Stimulated activated CD8-positive, alpha-beta memory T cell treated with anti-CD3 and anti-CD28 coated beads, Interleukin-4, amount 100 ng/mL, for 1 hour (primary cell): ENCODE results near the gene HOMER3.

Experiments used
- DNase-seq, 2 donors: peaks; one replicate each; pipeline ENCODE4 v3.0.0-alpha.2; 2020; ENCODE audit warnings: low read depth in 2 of 2, low spot score in 1 of 2

The HOMER3 gene

GRCh38 chr19:18940769-18941627, at the start of gene HOMER3:
Gene HOMER3 (minus strand): TSS chr19:18941217. CDS start chr19:18938982, 2,235 bp downstream.
- DNase-seq: peak; percentile 56 to 60

DNA sequence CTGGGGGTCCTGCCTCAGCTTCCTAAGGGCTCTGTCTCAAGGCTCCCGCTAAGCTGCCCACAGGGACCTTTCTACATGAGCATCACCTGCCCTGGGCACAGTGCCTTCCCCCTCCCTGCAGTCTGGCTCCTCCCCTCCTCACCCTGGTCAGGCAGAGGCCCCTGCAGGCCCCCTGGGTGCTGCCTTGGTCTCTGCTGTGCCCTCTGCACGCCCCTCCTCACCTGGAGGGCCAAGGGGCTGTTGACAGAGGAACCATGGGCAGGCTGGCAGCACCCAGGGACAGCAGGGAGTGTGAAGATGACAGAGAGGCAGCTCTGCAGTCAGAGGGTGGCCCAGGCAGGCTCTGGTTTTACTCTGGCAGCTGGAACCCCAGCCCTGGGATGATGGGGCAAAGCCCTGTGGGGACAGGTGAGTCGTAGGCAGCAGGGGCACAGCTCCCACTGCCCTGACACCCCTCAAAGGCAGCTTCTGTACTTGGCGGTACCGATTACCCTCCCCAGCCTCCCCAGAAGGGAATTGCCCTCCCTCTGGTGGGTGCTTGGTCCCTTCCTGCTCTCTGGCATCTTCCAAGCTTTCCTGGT, 49.2 kb upstream of the HOMER3 start:
- no peak for DNase-seq

GRCh38 chr19:18989316-18989715, 48.3 kb upstream of the HOMER3 start:
- DNase-seq: no peak

GRCh38 chr19:18987456-18987855, 46.4 kb upstream of the HOMER3 start:
- no peak for DNase-seq

GRCh38 chr19:18985257-18985656, 44.2 kb upstream of the HOMER3 start:
- no peak for DNase-seq

GRCh38 chr19:18984251-18984650, 43.2 kb upstream of the HOMER3 start:
- DNase-seq: no peak

GRCh38 chr19:18982669-18983068, 41.7 kb upstream of the HOMER3 start:
- DNase-seq: no peak

DNA sequence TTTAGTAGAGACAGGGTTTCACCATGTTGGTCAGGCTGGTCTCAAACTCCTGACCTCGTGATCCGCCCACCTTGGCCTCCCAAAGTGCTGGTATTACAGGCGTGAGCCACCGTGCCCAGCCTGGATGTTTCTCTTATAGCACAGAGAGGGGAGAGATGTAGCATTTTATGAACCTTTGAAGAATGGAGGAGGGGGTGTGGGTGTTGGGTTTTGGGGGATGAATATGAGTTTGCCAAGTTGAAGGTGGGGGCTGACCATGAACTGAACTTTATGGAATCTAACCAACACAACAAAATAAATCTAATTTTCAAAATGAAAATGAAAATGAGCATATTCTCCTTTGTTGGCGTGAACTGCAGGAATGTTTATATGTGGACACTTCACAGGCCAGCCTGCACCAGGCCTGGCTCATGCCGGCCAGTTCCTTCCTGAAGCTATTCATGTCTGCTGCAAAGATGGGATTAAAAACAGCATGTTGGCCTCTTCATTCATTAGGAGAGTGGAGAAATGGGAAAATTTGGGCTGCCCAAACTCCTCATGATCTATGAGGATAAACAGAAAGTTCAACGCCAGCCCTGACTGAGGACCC, 39.5 kb upstream of the HOMER3 start:
- no peak for DNase-seq

DNA sequence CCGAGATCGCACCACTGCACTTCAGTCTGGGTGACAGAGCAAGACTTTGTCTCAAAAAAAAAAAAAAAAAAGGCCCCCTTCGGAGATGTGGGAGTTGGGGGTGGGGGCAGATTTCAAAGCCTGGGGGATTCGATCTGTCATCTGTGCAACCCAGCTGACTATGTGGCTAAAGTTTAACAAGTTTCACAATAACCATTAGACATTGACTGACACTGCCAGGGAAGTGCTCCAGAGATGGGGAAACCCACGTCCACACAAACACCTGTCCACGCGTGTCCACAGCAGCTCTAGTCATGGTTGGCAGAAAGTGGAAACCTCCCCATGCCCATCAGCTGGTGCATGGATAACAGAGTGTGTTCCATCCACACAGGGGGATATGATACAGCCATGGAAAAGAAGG, 37.6 kb upstream of the HOMER3 start:
- no peak for DNase-seq

DNA sequence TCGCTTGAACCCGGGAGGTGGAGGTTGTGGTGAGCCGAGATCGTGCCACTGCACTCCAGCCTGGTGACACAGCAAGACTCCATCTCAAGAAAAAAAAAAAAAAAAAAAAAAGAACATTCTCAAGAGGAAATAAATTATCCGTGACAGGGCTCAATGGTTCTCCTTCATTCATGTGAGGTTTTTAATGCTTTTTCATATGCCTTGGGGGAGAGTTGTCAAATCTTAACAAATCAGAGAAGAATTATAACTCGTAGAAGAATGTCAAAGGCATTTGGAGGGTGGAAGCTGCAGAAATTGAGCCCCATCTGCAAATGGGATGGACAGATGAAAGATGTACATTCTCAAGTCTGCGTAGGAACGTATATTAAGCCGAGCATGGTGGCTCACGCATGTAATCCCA, 34.9 kb upstream of the HOMER3 start:
- no peak for DNase-seq

GRCh38 chr19:18975011-18975410, 34.0 kb upstream of the HOMER3 start:
- no peak for DNase-seq

DNA sequence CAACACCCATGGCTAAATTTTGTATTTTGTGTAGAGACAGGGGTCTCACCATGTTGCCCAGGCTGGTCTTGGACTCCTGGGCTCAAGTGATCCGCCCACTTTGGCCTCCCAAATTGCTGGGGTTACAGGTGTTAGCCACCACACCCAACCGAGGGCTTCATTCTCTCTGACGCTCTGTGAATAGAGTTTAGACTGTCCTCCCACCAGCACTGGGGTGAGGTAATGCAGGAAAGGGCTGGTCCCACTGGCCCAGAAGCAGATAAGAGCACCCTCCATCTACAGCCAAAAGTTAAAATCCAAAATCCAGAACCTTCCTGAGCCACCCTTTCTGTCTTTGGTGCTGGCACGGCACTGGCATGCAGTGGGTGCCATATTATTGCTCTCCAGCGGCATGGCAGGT, 31.8 kb upstream of the HOMER3 start:
- no peak for DNase-seq

- DNase-seq: no peak
Measured at GRCh38 chr19:18972301-18972811, 31.3 kb upstream of the HOMER3 start.

- DNase-seq: no peak
Measured at GRCh38 chr19:18969931-18970659, 29.1 kb upstream of the HOMER3 start.

- no peak for DNase-seq
Measured at GRCh38 chr19:18967358-18968146, 26.5 kb upstream of the HOMER3 start.

DNA sequence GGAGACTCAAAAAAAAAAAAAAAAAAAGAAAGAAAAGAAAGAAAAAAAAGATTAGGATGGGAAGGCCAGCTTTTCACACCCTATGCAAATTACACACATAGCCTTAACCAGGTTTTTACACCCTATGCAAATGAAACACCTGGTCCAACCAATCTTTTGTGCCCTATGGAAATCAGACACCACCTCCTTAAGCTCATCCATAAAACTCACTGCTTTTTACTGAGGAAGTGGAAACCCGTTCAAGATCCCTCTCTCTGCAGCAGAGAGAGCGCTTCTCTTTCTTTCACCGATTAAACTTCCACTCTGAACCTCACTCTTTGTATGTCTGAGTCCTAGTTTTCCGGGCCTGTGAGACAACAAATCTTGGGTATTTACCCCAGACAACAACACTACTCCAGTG, 25.3 kb upstream of the HOMER3 start:
- DNase-seq: no peak

GRCh38 chr19:18964121-18964520, 23.1 kb upstream of the HOMER3 start:
- DNase-seq: no peak

GRCh38 chr19:18961767-18962620, 21.0 kb upstream of the HOMER3 start:
- no peak for DNase-seq

- no peak for DNase-seq
Measured at GRCh38 chr19:18960370-18960769, 19.4 kb upstream of the HOMER3 start.

DNA sequence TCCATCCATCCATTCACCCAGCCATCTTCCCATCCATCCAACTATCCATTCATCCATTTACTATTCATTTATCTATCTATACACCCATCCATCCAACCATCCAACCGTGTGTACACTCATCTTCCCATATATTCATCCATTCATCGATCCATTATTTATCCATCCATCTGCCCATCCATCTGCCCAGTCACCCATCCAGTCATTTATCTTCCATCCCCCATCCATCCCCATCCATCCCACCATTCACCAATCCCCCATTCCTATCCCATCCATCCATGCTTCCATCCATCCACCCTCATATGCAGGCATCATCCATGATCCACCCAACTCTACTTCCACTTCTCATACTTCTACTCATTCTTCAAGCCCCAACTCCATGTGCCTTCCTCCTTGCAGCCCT, 14.0 kb upstream of the HOMER3 start:
- no peak for DNase-seq
